NK-92 (cell line): ENCODE data around the gene CASK.

Experiments
- DNase-seq: peaks from one replicate; lab custom pipeline; 2025; ENCODE audit not compliant: unreplicated experiment; lab: John Stamatoyannopoulos, UW

The CASK gene, protein sequence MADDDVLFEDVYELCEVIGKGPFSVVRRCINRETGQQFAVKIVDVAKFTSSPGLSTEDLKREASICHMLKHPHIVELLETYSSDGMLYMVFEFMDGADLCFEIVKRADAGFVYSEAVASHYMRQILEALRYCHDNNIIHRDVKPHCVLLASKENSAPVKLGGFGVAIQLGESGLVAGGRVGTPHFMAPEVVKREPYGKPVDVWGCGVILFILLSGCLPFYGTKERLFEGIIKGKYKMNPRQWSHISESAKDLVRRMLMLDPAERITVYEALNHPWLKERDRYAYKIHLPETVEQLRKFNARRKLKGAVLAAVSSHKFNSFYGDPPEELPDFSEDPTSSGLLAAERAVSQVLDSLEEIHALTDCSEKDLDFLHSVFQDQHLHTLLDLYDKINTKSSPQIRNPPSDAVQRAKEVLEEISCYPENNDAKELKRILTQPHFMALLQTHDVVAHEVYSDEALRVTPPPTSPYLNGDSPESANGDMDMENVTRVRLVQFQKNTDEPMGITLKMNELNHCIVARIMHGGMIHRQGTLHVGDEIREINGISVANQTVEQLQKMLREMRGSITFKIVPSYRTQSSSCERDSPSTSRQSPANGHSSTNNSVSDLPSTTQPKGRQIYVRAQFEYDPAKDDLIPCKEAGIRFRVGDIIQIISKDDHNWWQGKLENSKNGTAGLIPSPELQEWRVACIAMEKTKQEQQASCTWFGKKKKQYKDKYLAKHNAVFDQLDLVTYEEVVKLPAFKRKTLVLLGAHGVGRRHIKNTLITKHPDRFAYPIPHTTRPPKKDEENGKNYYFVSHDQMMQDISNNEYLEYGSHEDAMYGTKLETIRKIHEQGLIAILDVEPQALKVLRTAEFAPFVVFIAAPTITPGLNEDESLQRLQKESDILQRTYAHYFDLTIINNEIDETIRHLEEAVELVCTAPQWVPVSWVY

DNA sequence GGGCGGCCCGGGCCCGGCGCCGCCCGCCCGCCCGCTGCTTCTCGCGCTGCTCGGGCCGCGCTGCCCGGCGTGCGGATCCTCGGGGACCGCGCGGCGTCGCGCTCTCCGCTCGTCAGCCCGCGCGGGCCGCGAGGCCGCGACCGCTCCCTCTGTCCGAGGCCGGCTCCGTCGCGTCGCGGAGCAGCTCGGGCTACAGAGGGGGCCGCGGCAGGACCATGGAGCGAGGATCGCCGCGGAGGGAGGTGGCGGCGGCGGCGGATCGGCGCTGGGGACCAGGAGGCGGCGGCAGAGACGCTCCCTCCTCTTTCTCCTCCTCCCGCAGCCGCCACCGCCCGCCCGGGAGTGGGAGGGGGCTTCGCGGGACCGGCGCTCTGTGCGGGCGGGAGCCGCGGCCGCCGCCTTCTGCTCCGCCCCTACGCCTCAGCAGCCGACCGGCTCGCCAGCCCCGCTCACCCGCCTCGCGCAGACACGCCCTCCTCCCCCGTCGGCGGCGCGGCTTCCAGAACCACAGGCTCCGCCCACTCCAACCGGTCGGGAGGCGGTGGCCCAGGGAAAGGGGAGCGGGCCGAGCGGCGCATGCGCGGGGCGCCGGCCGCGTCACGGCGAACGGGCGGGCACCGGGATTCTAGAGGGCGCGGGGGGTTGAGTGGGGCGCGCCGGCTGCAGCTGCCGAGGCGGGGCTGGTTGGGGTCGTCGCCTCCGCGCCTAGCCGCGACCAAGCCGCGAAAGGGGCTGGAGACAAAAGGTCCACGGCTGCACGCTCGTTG lies at the start of gene CASK:
Gene CASK, minus strand, starts transcription at position 344 of the 767 bp plus-strand sequence. CDS start 566 bp downstream, outside the sequence.
- DNase-seq: peak; percentile 21

DNA sequence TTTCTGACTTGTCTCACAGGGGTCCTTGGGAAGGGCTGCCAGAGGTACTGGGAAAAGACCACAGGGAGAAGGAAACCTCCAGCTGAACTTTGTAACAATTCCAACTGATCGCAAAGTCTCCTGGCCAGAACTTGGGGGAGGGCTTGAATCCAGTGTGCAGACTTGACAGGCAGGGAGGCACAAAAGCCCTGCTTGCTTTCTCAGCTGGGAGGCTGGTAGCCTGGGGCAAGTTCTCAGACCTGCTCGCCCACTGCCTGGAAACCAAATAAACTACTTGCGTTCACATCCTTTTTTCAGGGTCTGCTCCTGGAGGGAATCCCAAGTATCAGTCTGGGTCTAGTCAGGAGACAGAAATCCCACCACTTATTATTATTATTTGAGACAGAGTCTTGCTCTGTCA lies 48.0 kb upstream of the CASK start:
- DNase-seq: no peak

DNA sequence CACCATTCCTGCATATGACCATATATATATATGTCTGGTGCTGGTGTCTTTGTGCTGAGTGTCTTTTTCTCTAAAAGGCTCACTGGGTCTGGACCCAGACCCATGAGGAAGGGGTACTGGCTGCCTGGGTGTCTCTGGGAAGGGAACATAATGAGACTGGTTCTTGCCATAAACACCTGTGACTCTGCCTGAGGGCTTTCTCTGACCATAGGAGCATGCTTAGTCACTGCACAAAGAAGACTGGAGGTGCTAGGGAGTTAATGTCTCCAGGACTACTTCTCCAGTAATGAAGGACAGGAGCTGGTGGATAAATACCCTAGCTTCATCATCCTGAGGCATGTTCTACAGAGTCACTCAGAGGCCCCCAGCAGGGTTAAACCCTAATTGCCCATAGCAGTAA lies 47.1 kb upstream of the CASK start:
- no peak for DNase-seq

DNA sequence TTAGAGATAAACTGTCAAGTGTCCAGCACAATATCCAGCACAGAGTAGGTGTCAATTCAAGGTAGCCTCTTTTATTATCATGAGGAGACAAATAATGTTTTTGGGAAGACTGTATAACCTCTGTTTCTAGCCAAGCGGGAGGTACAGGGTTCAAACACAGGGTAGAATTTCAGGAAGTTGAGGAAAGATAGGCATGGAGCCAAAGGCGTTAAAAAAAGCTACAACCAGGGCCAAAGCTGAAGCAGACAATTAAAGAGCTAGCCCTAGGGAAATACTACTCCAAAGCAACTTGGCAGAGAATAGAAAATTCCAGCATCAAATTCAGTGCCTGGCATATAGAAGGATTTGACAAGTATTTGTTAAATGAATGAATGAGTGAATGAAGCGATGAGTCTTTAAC lies 40.0 kb upstream of the CASK start:
- DNase-seq: no peak

DNA sequence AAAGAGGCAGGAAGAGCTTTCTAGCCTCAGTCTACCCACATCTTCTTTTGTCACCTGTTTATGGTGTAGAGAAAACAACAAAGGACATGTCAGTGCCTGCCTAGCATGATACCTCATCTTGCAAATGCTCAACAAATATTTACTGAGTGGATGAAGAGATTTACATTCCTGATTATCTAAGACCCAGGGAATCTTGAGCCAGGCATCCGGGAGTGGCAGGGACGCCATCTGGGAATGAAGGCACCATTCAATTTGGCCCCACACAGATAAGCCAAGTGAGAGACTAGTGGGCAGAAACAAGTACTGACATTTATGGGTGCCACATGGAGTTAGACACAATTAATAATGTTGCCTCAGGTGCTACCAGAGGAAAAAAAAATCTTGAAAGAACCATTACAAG lies 36.8 kb upstream of the CASK start:
- no peak for DNase-seq

DNA sequence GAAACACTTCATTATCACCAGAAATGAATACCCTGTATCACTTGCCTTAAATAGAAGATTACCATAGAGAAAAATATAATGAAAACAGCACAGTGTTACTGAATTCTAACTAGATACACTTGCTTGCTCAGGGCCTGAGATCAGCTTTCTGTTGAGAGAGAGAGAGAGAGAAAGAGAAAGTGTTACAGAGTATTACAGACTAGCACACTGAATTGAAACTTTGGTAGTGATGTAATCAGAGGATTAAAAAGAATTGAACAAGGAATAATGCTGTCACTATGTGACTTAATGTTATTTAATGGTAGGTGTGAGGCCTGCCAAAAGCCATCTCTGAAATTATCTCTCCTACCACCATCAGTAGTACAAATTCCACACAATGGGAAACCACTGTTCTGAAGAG lies 35.5 kb upstream of the CASK start:
- DNase-seq: no peak

DNA sequence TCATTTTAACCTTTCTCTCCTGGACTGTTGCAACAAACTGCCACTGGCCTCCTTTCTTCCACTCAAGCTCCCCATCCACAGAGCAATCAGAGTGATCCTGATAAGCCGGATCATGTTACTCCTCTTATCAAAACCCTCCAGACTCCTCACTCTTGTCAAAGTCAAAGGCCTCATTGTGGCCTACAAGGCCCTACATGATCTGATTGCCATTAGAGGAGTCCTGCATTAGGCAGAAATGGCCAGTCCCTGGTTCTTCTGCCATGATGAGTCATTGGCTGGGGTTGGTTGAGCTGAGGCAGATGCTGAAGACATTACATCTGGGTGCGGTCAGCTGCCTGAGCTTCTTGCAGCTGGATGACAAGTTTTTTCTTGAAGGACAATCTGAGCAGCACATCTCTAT lies 32.7 kb upstream of the CASK start:
- no peak for DNase-seq

DNA sequence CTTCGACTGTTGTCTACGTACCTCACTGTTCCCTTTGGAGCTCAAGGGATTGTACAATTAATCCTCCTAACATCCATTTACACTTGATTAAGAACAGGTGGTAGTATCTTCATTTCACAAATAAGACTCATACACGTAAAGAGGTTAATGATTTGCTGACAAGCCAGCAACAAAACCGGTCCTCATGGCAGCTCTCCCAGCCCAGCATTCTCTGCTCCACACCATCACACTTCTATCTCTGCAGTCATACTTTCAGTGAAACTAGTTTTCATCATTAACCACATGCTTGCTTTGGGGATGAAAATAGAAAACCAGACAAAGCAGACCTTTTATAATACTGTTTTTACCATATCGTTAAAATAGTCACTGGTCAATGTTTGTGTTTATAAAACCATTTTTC lies 28.7 kb upstream of the CASK start:
- no peak for DNase-seq

DNA sequence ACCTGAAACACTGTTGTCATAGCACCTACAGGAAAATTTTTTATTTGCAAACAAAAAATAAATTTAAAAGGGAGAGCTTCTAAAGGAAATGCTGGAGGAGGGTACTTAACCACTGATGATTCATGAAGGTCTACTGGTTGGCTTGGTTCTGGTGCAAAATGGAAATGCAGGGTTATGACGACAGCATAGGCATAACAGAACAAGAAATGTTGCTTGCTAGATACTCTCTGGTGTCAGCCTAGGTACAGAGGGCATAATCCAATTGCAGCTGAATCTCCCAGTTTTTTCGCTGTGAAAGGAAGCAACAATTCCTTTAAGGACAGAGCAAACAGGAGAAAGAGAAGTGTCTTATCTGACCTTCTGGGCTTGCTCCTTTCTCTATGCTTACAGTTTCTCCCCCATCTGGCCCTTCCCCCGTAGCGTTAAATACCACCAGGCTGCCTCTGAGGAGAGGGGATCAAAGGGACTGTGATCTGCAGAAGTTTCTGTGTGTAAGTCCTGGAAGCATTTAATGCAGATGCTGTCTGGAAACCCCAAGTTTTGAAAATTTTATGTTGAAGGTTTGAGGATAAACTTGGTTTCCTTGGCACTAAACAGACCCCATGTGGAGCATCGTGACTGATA lies 23.7 kb upstream of the CASK start:
- DNase-seq: no peak

DNA sequence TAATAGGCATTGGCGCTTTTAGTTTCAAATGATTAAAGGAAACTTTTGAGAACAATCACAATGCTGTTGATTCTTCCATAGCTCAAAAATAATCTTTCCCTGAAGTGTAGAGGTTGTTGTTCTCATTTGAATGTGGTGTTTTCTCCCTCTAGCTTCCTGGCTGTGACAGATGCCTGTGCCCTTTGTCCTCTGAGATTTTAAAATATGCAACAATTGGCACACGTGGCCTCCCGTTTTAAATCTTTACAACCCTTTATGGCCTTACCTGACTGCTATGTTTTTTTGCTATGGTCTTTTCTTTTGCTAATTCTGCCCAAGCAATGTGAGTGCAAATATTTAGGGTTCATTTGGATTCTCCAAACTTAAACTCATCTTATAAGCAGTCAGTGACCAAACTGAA lies 22.9 kb upstream of the CASK start:
- DNase-seq: no peak

DNA sequence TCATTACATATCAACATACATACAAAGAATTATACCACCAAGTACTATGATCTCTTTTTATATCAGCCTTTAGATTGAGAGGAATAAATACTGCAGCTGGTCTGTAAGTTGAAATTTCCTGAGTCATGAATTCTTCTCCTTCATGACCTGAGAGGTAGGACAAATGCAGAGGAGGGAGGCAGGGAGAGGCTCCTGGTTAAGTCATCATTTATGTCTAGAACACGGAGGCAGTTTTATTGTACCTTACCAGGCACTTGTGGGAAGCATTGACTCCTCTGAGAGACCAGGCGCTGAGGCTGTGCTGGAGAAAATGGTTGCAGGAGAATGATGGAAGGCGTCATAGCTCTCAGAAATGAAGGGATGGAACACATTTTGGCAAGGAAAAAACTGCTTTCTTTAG lies 12.5 kb upstream of the CASK start:
- DNase-seq: no peak

DNA sequence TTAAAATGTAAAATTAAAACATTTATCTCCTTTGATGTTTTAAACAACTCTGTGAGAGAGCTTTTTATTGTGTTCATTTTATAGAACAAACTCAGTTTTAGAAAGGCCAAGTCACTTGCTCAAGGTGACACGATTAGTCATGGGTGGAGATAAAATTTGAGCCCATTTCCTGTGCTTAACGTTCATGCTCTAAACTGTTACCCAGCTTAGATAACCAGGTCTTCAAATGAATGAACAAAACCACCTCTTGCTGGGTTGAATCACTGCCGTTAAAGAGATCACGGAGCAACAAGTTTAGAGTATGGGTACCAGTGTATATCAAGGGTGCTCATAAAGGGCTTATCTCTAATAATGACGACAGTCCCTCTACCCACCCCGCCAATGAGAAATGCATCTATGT lies 10.2 kb upstream of the CASK start:
- no peak for DNase-seq

DNA sequence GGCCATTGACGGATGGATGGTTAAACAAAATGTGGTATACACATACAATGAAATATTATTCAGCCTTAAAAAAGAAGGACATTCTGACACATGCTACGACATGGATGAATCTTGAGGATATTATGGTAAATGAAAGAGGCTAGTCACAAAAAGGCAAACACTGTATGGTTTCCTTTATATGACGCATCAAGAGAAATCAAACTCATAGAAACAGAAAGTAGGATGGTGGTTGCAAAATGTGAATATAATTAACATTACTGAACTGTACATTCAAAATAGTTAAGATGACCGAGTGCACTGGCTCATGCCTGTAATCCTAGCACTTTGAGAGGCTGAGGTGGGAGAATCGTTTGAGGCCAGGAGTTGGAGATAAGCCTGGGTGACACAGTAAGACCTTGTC lies 9.5 kb upstream of the CASK start:
- no peak for DNase-seq

DNA sequence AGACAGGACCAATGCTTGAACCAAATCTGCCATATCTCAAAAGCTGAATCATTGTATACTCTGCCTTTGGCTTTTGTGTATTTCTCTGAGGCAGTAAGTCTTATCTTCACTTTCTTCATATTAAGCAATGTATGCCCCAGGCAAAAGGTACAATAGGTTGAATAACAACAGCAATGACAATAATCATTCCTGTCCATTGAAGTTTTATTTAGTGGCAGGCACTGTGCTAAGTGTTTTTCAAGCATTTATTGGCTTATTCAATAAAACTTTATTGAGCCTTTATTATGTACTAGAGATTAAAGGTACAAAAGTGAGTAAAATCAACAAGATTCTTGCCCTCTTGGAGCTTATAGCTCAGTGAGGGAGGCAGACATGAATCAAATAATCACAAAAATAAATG lies 8.2 kb upstream of the CASK start:
- no peak for DNase-seq

DNA sequence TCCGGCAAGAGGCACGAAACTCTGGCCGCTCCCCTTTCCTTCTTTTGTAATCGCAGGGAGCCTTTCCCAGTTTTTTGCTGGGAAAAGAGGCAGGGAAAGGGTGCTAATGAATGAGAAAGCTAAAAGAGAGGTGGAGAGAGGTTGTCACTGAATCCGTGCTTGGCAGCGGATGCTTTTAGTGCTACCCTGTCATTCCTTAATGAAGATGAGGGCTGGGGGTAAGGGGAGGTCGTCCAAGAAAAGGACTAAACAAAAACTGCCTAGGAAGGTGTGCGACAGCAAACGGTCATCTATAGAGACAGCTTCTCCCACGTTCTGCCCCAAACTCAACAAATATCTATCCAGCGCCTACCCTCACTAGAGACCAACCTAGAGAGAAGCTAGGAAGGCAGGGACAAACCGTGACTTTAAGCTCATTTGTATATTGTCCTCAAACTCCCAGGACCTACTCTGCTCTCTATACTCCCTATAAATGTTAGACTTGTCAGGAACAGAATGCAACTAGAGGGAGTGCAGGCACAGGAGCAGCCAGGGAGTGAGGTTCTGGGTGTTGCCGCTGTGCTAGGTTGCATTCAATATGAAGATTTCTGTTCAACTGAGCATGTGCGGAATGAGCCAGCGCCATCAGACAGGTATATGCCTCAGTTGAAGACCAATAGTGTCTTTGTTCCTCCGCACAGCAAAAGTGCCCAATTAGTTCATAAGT lies 777 bp upstream of the CASK start:
- no peak for DNase-seq

DNA sequence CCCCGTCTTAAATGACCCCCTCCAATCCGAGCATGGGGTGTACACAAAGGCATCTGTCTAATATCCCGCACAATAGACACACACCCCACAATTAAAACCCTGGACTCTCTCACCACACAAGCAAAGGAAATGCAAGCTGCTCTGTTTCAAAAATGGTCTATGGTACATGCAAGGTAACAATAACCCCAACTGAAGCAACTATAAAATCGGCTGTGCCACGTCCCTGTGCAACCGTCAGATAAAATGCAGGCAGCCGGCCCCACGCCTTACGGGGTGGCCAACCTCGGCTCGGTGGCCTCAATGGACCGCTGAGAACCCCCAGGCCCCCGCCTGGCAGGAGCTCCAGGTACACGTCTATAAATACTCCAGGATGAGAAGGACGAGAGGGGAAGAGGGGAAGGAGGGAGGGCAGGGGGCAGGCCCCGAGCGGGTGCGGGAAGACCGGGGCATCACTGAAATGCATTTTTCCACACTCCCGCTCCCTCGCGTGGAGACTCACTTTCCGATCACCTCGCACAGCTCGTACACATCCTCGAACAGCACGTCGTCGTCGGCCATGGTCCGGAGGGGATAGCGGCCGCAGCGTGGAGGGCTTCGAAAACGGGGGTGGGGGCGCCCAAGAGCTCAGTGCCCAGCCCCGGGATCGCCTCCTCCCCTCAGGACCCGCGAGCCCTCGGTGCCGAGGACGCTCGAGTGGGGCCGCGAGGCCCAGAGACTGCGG lies 763 bp downstream of the CASK start:
- DNase-seq: no peak

DNA sequence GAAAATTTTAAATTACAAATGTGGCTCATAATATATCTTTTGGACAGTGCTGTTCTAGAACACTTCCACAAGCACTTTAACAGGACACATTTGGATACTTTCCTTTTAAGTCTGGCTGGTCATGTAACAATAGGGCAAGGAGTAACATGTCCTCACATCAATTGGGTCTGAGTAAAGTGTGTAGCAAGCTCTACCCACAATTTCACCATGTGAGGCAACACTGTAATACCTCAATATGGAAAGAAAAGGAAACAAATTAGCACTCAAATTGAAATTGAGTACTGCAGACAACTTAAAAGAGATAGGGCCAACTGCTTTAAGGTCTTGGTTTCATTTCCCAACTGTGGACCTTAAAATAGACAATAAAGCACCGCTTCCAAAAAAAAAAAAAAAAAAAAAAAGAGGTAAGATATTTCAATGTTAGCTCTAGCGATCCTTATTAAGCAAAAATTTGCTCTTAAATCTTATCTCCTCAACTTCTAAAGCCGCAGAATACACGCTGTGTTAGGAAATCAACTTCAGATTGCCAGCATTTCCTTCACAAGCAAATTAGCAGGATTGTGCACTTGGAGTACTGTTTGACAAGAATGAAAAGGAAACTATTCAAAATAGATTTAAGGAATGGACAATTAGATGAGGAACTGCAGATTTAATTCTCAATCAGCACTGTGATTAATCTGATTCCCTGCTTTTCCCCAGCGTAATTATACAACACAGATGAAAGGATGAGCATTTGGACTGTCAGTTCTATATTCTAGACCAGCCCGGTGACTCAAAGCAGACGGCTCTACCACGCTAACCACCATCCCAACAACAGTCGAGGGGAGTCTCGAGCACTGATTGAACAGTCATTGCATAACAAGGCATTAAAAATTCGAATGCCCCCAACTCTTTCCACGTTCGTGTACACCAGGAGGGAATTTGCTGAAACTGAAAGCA lies 1.6 kb downstream of the CASK start:
- no peak for DNase-seq

DNA sequence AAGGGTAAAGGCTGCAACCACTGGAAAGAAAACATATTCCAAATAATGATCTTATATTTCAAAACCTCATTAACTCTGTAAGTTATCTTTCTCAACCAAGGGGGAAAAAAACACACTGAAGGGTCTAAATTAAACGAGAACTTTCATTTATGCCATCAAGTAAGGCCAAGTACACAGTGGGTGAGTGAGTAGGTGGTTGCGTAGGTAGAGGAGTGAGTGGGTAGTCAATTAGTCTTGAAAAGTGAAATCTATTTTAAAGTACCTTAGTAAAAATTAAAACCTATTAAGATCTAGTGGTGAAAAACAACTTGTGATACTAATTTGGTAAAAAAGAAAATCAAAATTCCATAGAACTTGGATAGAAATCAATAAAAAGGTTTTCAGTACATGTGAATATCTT lies 3.5 kb downstream of the CASK start:
- no peak for DNase-seq

DNA sequence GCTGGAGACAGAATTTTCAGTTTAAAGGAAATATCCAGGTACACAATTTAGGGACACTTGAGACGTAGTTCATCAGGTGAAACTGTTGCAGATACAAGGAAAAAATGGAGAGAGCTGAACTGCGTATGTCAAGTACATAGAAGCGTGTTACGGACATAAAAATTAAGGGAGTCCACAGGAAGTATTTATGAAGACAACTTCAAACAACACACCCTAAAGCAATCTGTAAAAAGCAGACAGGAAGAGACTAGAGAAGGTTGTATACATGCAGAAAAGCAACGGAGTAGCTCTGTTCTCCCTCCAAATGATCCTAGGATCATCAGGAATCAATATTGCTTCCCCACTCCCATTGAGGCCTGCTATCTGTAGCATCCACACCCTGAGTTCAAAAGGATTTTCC lies 5.8 kb downstream of the CASK start:
- no peak for DNase-seq
